Umbilical cord (tissue), 2 donors: Measurements from ENCODE around the gene CEMP1. TPM values are rescaled to one million over a fixed set of nuclear protein-coding genes. Genes with fewer than 3 reads are reported as not detected.

Experiments used
- DNase-seq: peaks from one replicate; pipeline ENCODE4 v3.0.0-alpha.2; 2015; ENCODE audit warnings: low spot score
- total RNA-seq: library from RNA; depleted of rRNA; stranded (reverse); fragments of >200 nt; gene quantifications from one replicate; pipeline ENCODE4 v1.2.3, GENCODE V29; 2014; ENCODE audit warnings: low replicate concordance; ENCODE audit not compliant: insufficient read depth

The CEMP1 gene
- total RNA-seq, 1 donor from 2014 or later: 0.96 TPM

- peak; percentile 90 for DNase-seq
These were observed 11.0 kb downstream of the CEMP1 start, which contains the start of gene AMDHD2 for GRCh38 chr16:2520097-2520783. Gene AMDHD2 (plus strand): TSS chr16:2520371. CDS start chr16:2520459, 88 bp downstream.

GRCh38 chr16:2519711-2520080 lies 11.5 kb downstream of the CEMP1 start:
- DNase-seq: no peak

- DNase-seq: no peak
These were observed 12.1 kb downstream of the CEMP1 start for GRCh38 chr16:2518823-2519710.

GRCh38 chr16:2517954-2518605 lies 13.1 kb downstream of the CEMP1 start:
- DNase-seq: no peak

GRCh38 chr16:2516391-2517240 lies 14.6 kb downstream of the CEMP1 start:
- DNase-seq: no peak

DNA sequence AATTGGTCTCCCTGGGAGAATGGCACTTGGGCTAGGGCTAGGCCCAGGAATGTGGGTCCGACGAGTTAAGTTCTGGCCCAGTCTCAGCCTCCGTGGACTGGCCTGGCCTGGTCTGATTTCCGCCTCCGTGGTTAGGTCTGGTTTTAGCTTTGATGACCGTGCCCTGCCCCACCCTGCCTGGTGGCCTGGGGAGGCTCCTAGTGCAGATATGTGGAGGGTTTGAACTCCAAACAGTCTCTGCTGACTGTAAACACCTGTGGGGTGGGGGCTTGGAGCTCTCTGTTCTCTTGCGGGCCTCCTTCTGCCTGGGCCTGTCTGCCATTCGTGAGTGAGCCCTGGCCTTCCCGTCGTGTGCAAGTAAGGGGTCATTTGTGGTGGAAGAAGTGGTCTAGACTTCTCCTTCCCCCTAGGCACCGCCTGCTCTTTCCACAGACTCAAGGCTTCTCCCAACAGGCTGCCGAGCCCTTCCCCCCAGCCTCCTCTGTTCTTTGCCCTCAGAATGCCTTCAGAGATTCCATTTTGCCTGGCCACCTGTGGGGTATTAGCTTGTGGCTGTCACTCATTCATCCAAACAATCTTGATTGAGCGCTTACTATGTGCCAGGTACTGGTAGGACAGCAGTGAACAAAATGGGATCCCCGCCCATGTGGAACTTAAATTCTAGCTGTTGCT lies 15.9 kb downstream of the CEMP1 start:
- no peak for DNase-seq

DNA sequence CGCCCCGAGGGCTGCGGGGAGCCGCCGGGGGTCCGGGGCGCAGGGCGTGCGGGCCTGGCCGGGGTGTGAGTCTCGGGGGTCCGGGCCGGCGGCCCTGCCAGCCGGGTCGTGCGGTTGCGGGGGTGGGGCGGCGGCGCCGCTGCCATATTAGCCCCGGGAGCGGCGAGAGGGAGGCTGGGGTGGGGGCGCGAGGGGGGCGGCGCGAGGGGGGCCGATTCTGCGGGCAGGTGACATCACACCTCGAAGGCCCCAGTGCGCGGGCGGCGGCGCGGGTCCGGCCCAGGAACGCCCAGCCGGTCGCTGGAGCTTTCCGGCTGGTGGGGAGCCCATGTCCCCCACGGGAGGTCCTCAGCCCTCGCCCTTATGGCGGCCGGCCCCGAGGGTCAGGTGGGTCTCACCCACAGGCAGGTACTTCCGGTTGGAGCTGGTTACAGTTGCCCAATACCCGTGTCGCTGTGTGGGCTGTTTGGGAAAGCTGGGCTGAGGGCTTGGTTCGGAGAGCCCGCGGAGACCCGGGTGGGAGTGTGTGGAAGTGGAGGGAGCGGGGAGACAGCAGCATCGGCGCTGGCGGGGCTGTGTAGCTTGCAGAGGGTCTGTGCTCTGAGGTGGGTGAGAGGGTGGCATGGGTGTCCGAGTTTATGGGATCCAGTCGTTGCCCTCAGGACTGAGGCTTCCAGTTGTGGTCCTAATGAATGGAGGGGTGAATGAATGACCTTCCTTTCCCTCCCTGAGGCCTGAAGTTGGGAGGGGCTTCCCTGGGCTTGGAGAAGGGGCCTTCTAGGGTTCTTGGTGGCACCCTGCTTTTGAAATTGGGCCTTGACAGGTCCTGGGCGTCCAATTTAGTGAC lies 16.7 kb downstream of the CEMP1 start:
- DNase-seq: no peak

DNA sequence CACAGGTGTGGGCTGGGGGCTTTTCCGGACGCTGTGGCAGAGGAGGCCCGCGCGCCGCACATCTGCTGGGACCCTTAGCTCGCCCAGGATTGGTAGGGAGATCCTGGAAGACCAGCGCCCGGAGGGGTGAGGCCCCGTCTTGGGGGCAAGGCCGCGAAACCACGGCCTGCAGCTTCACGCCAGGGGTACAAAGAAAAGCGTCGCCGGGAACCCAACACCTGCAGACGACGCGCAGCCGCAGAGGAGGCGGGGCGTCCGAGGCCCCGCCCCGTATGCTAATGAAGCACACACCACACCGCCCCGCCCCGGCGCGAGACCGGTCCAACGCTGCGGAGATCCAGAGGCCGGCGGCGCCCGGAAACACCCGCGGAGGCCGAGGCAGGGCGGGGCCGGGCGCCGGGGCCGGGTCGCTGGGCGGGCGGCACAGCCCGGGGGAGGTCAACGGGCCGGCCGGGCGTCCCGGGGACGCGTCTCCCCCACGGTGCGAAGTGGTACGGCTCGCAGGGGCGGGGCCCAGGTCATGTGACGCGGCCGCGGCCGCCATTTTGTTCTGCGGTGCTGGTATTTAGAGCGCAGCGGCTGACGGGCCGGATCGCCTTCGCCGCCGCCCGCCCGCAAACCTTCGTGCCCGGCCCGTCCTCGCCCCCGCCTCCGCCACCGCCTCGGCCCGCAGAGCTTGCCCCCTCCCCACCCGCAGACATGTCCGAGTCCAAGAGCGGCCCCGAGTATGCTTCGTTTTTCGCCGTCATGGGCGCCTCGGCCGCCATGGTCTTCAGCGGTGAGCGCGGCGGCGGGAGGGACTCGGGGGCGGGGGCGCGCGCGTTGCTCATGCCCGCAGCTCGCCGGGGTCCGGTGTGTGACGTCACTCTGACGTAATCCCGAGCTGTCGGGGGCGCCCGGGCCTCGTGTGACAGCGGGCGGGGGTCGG lies 17.5 kb downstream of the CEMP1 start, which contains the start of gene ATP6V0C:
ATP6V0C (plus strand) TSS at position 548 of the 928 bp plus-strand sequence; CDS start at position 700, 152 bp downstream.
- peak; percentile 92 for DNase-seq

DNA sequence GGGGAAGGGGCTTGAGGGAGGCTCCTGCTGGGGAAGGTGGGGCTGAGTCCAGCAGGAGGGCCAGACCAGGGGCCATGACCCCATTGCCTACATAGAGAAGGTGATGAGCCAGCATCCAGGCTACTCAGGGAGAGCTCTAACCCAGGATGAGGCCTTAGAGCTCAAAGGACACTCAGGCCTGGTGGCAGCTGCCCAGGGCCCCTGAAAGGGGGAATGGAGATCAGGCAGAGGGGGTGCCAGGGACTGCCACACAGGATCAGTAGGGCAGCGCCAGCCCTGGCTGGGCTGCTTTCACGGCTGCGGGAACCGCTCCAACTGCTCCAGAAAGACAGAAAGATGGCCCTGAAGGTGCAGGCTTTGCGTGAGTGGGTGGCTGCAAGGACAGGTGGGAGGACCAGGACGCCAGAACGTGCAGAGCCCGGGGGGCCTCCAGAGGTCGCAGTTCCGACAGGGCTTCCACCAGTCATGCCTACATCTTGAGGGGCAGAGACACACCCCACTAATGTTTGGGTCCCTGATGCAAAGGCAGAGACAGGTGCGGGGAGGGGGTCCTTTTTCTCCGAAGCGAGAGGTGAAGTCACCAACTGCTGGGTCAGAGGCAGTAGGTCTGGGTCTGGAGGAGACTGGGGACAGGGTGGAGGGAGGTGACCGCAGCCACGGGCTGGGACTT lies 18.3 kb downstream of the CEMP1 start:
- no peak for DNase-seq

GRCh38 chr16:2511996-2512734 lies 19.0 kb downstream of the CEMP1 start:
- DNase-seq: no peak

DNA sequence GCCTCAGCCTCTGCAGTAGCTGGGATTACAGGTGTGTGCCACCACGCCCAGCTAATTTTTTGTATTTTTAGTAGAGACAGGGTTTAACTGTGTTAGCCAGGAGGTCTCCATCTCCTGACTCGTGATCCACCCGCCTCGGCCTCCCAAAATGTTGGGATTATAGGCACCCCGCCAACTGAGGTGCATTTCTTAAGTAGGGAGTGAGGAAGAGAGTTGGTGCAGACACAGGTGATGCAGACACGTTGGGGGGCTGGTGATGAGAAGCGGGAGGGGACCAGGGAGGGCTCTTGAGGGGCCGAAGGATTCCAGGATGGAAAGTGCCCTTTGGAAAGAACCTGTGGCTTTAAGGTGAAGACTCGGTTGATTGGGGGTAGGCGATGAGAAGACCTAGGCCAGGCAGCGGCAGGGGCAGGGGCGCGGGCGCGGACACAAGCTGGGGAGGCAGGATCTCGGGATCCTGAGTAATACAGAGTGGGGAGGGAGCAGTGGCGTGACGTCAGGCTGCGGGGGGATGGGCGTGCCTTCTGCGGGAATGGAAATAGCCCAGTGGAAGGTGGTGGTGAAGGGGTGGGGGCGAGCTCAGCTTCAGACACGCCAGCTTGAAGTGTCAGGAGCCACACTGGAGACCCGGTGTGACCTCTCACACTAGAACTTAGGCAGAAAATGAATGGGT lies 19.9 kb downstream of the CEMP1 start:
- no peak for DNase-seq

DNA sequence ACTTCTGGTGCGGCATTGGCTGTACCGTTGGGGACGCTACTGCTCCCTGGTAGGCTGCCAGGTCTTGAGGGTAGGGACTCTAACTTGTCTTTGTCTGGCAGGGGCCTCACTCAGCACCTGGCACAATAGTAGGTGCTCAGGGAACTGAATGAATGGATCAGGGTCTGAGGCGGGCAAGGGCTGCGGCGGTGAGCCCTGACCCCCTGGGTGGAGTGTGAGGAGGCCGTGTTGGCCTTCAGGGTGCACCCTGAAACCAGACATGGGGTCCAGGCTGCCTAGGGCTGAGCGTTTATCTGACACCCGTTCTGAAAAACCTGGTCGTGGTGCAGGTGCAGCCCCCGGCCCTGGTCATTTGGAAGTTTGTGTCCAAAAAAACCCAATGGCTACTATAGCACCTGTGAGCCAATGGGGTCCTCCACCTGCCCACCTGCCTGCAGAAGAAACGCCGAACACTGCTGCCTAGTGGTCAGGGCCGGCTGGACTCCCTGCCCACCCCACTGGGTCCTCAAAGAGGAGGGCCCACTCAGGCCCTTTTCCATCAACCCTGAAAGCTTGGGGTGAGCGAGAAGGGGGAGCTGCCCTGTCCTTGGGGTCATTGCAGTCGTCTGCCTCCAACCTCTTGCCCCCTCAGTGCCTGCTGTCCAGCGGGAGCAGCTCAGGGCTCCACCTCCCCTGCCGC lies 22.3 kb downstream of the CEMP1 start:
- DNase-seq: no peak

- DNase-seq: no peak
These were observed 23.5 kb downstream of the CEMP1 start for GRCh38 chr16:2507665-2508064.

- DNase-seq: no peak
These were observed 24.1 kb downstream of the CEMP1 start for GRCh38 chr16:2507052-2507659.

GRCh38 chr16:2505695-2506094 lies 25.5 kb downstream of the CEMP1 start:
- DNase-seq: no peak
